Esophagus muscularis mucosa (tissue), 4 donors: ENCODE measurements around the gene IKBKG. TPM values are rescaled to one million over a fixed set of nuclear protein-coding genes. Genes with fewer than 3 reads are reported as not detected.

Experiments used
- DNase-seq: peaks from one replicate; pipeline ENCODE4 v3.0.0-alpha.2; 2017; ENCODE audit errors: extremely low spot score
- H3K27ac ChIP-seq, 4 donors: fragments of 200-600 bp; sonication (generic); replicated peaks in 1 of 4; 1 replicate in 3 of 4; 2 replicates in 1 of 4; pipeline ENCODE4 v1.5.1; 2016 to 2019; ENCODE audit warnings: mild to moderate bottlenecking in 1 of 4
- H3K27me3 ChIP-seq, 4 donors: fragments of 200-600 bp; sonication (generic); one replicate each; pipeline versions ENCODE4 v1.5.1 to v1.6.0; 2016 to 2019
- H3K36me3 ChIP-seq, 4 donors: fragments of 200-600 bp; sonication (generic); one replicate each; pipeline ENCODE4 v1.5.1; 2016 to 2019
- H3K4me1 ChIP-seq, 4 donors: fragments of 200-600 bp; sonication (generic); one replicate each; pipeline ENCODE4 v1.5.1; 2016 to 2019
- H3K4me3 ChIP-seq, 4 donors: fragments of 200-600 bp; sonication (generic); 1 replicate in 2 of 4; 2 replicates in 2 of 4; pipeline ENCODE4 v1.5.1; 2016 to 2019; ENCODE audit warnings: mild to moderate bottlenecking in 4 of 4, moderate library complexity in 1 of 4
- H3K9me3 ChIP-seq, 4 donors: fragments of 200-600 bp; sonication (generic); 1 replicate in 3 of 4; 2 replicates in 1 of 4; pipeline ENCODE4 v1.5.1; 2016 to 2019
- CTCF ChIP-seq, 3 experiments: fragments of 200-600 bp in 2 of 3; fragments of 450-650 bp in 1 of 3; sonication (generic) in 2 of 3; IDR thresholded peaks; one replicate each; pipeline ENCODE4 v1.5.1; 2017 to 2019; ENCODE audit warnings: antibody characterized with exemption in 3 of 3, mild to moderate bottlenecking in 2 of 3, moderate library complexity in 1 of 3
- EP300 ChIP-seq: sonication (generic); formaldehyde crosslinking; IDR thresholded peaks from one replicate; pipeline ENCODE4 v1.6.1; 2017; ENCODE audit warnings: antibody characterized with exemption
- POLR2A ChIP-seq: fragments of 450-650 bp; IDR thresholded peaks from one replicate; pipeline ENCODE4 v1.6.1; 2017; ENCODE audit warnings: antibody characterized with exemption, moderate library complexity, mild to moderate bottlenecking, low read depth
- POLR2AphosphoS5 ChIP-seq, 2 donors: sonication (generic); formaldehyde crosslinking; IDR thresholded peaks; one replicate each; pipeline ENCODE4 v1.6.1; 2017; ENCODE audit warnings: antibody characterized with exemption in 2 of 2
- WGBS: methylation state at CpG from one replicate; pipeline ENCODE4 v1.1.5; 2018; 5-methylcytosine and 5-hydroxymethylcytosine counted together
- intact Hi-C: fragments of 100-400 bp; cut with DNase I; formaldehyde crosslinking; loops from one replicate; pipeline ENCODE4 v1.15.1; 2023
- total RNA-seq, 4 donors: library from RNA; depleted of rRNA; stranded (reverse); fragments of >200 nt; gene quantifications; one replicate each; pipeline versions ENCODE4 v1.1.0 to v1.2.1, GENCODE V29; 2016

The IKBKG gene
- total RNA-seq, 4 donors from 2014 or later = 12.0 to 18.3 (median 17.3) TPM

- H3K27ac ChIP-seq = no peak overlapping the region
Observed at GRCh38 chrX:154531626-154532025, 15.8 kb upstream of the IKBKG start.

GRCh38 chrX:154532690-154533089 is 14.7 kb upstream of the IKBKG start:
- intact Hi-C loops = loop anchor here (5.0 kb wide), 1 partner anchor 130 kb away; no protein-coding TSS in a partner anchor
- Histone ChIP-seq H3K27ac (no peak overlapping the region), H3K36me3 (peaks cover 0 to 41% (median 27%) of the 10 kb centered on the region in 4 donors), H3K4me3 (no peak overlapping the region), H3K27me3 (no peaks in the 10 kb centered on the region), H3K9me3 (no peaks in the 10 kb centered on the region), H3K4me1 (peaks cover 4 to 12% (median 6%) of the 10 kb centered on the region in 4 donors)
- TF ChIP-seq CTCF (IDR thresholded peaks at IDR 0.05) = no peak
- TF ChIP-seq POLR2AphosphoS5 (IDR thresholded peaks at IDR 0.05) = no peak
- no peak for TF ChIP-seq POLR2A
- no peak for TF ChIP-seq EP300
- no peak for DNase-seq
- WGBS = 96% methylated on average over 4 of the region's 23 CpGs

More at GRCh38 chrX:154531626-154532025, 15.8 kb upstream of the IKBKG start:
- no CpG with 5 or more reads among the region's 16 CpGs for WGBS
- DNase-seq = no peak
- Histone ChIP-seq H3K4me1 (peaks cover 7 to 22% (median 17%) of the 10 kb centered on the region in 4 donors), H3K9me3 (no peaks in the 10 kb centered on the region), H3K4me3 (no peak overlapping the region), H3K36me3 (peaks cover 0 to 41% (median 27%) of the 10 kb centered on the region in 4 donors), H3K27me3 (no peaks in the 10 kb centered on the region)
- intact Hi-C loops = loop anchor here (5.0 kb wide), 1 partner anchor 129 kb away; no protein-coding TSS in a partner anchor
- no peak for TF ChIP-seq CTCF (IDR thresholded peaks at IDR 0.05)
- TF ChIP-seq POLR2AphosphoS5 (IDR thresholded peaks at IDR 0.05) = no peak
- no peak for TF ChIP-seq EP300
- TF ChIP-seq POLR2A = no peak

- Histone ChIP-seq H3K9me3 (no peaks in the 10 kb centered on the region), H3K4me3 (no peak overlapping the region), H3K27me3 (no peaks in the 10 kb centered on the region), H3K4me1 (peaks cover 4 to 11% (median 5%) of the 10 kb centered on the region in 4 donors), H3K36me3 (peaks cover 0 to 41% (median 27%) of the 10 kb centered on the region in 4 donors), H3K27ac (peak overlapping the region; percentile 19 to 66 (median 50))
- no peak for DNase-seq
- intact Hi-C loops = loop anchor here (5.0 kb wide), 1 partner anchor 132 kb away; no protein-coding TSS in a partner anchor
- 47% methylated on average over 9 of the region's 34 CpGs for WGBS
- TF ChIP-seq CTCF (IDR thresholded peaks at IDR 0.05) (peak; percentile 93 to 100 (median 100)), POLR2A (no peak), POLR2AphosphoS5 (IDR thresholded peaks at IDR 0.05) (peak; percentile 73 to 85)
Observed at GRCh38 chrX:154534526-154535322, 12.7 kb upstream of the IKBKG start.

GRCh38 chrX:154535892-154536291 is 11.5 kb upstream of the IKBKG start:
- 79% methylated on average over 6 of the region's 9 CpGs for WGBS
- TF ChIP-seq POLR2A (no peak), EP300 (no peak), POLR2AphosphoS5 (IDR thresholded peaks at IDR 0.05) (no peak), CTCF (IDR thresholded peaks at IDR 0.05) (no peak)
- no peak overlapping the region for H3K4me3 ChIP-seq
- no peaks in the 10 kb centered on the region for H3K27me3 ChIP-seq
- H3K4me1 ChIP-seq = peaks cover 4 to 15% (median 6%) of the 10 kb centered on the region in 4 donors
- intact Hi-C loops = no loop called here
- H3K27ac ChIP-seq = no peak overlapping the region
- no peak for DNase-seq
- peaks cover 0 to 41% (median 27%) of the 10 kb centered on the region in 4 donors for H3K36me3 ChIP-seq
- no peaks in the 10 kb centered on the region for H3K9me3 ChIP-seq
